DMS153 (cell line): Measurements from ENCODE around the gene TRIM71.
"Not testable (repeated sequence)": the region's sequence is repeated elsewhere in the genome, so short reads cannot be mapped to it uniquely, and the experiment has no call there.

Experiments used
- DNase-seq: peaks from one replicate; lab custom pipeline; 2025; lab: John Stamatoyannopoulos, UW

TRIM71 gene

GRCh38 chr3:32939531-32940284, 121.9 kb downstream of the TRIM71 start:
- not testable (repeated sequence) for DNase-seq

- DNase-seq, result no peak
Observed at GRCh38 chr3:32940726-32941125, 122.9 kb downstream of the TRIM71 start.

- DNase-seq, result no peak
Observed at GRCh38 chr3:32945136-32945535, 127.3 kb downstream of the TRIM71 start.

DNA sequence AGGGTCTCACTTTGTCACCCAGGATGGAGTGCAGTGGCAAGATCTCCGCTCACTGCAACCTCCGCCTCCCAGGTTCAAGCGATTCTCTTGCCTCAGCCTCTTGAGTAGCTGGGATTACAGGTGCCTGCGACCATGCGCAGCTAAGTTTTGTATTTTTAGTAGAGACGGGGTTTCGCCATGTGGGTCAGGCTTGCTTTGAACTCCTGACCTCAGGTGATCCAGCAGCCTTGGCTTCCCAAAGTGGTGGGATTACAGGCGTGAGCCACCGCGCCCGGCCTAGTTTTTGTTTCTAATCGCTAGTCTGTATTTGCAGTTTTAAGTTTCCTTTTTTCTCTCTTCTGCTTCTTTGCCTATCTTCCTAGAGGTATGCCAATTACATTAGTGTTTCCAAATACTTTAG, 127.8 kb downstream of the TRIM71 start:
- DNase-seq, result not testable (repeated sequence)

GRCh38 chr3:32946973-32947788, 129.4 kb downstream of the TRIM71 start:
- no peak for DNase-seq
